HEK293 (cell line): ENCODE measurements around the gene CCDC150.

Source experiments
- HOXC10 ChIP-seq: sonication (generic); formaldehyde crosslinking; IDR thresholded peaks from 2 replicates; pipeline ENCODE4 v1.8.1; 2023; ENCODE audit warnings: mild to moderate bottlenecking, missing genetic modification reagents
- IKZF3 ChIP-seq: fragments of 450-650 bp; IDR thresholded peaks from 2 replicates; pipeline ENCODE4 v1.5.0; 2018; ENCODE audit warnings: missing biosample characterization, mild to moderate bottlenecking, missing genetic modification characterization, moderate library complexity
- KLF1 ChIP-seq: fragments of 450-650 bp; formaldehyde crosslinking; IDR thresholded peaks from 2 replicates; pipeline ENCODE4 v1.5.1; 2016; ENCODE audit warnings: missing biosample characterization, missing genetic modification characterization
- KLF8 ChIP-seq: fragments of 450-650 bp; formaldehyde crosslinking; IDR thresholded peaks from 2 replicates; pipeline ENCODE4 v1.5.1; 2016; ENCODE audit warnings: missing biosample characterization, missing genetic modification characterization
- PRDM10 ChIP-seq: fragments of 450-650 bp; formaldehyde crosslinking; IDR thresholded peaks from 2 replicates; pipeline ENCODE4 v1.5.1; 2016; ENCODE audit warnings: missing biosample characterization, missing genetic modification characterization
- RBAK ChIP-seq: fragments of 450-650 bp; formaldehyde crosslinking; IDR thresholded peaks from 2 replicates; pipeline ENCODE4 v1.5.1; 2016; ENCODE audit warnings: missing biosample characterization, missing genetic modification characterization
- REST ChIP-seq: fragments of 450-650 bp; formaldehyde crosslinking; IDR thresholded peaks from 2 replicates; pipeline ENCODE4 v1.5.1; 2016; ENCODE audit warnings: missing biosample characterization, missing genetic modification characterization
- SP3 ChIP-seq: fragments of 450-650 bp; formaldehyde crosslinking; IDR thresholded peaks from 2 replicates; pipeline ENCODE4 v1.5.1; 2016; ENCODE audit warnings: missing biosample characterization, missing genetic modification characterization
- ZBTB1 ChIP-seq: fragments of 450-650 bp; formaldehyde crosslinking; IDR thresholded peaks from 2 replicates; pipeline ENCODE4 v1.5.1; 2016; ENCODE audit warnings: missing biosample characterization, missing genetic modification characterization
- ZBTB6 ChIP-seq: fragments of 450-650 bp; formaldehyde crosslinking; IDR thresholded peaks from 2 replicates; pipeline ENCODE4 v1.5.1; 2017; ENCODE audit warnings: missing biosample characterization, missing genetic modification characterization
- ZFP3 ChIP-seq: fragments of 450-650 bp; formaldehyde crosslinking; IDR thresholded peaks from 2 replicates; pipeline ENCODE4 v1.5.1; 2016; ENCODE audit warnings: low read depth, missing biosample characterization, missing genetic modification characterization
- ZIC2 ChIP-seq: fragments of 450-650 bp; formaldehyde crosslinking; IDR thresholded peaks from 2 replicates; pipeline ENCODE4 v1.5.1; 2016; ENCODE audit warnings: missing biosample characterization, missing genetic modification characterization
- ZNF132 ChIP-seq: fragments of 450-650 bp; formaldehyde crosslinking; IDR thresholded peaks from 2 replicates; pipeline ENCODE4 v1.5.1; 2017; ENCODE audit warnings: missing biosample characterization, missing genetic modification characterization, borderline replicate concordance
- ZNF133 ChIP-seq: fragments of 450-650 bp; formaldehyde crosslinking; IDR thresholded peaks from 2 replicates; pipeline ENCODE4 v1.5.1; 2016; ENCODE audit warnings: missing biosample characterization, missing genetic modification characterization
- ZNF140 ChIP-seq: fragments of 450-650 bp; formaldehyde crosslinking; IDR thresholded peaks from 2 replicates; pipeline ENCODE4 v1.5.1; 2016; ENCODE audit warnings: missing biosample characterization, missing genetic modification characterization
- ZNF223 ChIP-seq: fragments of 450-650 bp; formaldehyde crosslinking; IDR thresholded peaks from 2 replicates; pipeline ENCODE4 v1.5.1; 2016; ENCODE audit warnings: missing biosample characterization, missing genetic modification characterization
- ZNF26 ChIP-seq: fragments of 450-650 bp; formaldehyde crosslinking; IDR thresholded peaks from 2 replicates; pipeline ENCODE4 v1.5.1; 2016; ENCODE audit warnings: missing biosample characterization, missing genetic modification characterization
- ZNF280D ChIP-seq: fragments of 450-650 bp; formaldehyde crosslinking; IDR thresholded peaks from 2 replicates; pipeline ENCODE4 v1.5.1; 2016; ENCODE audit warnings: missing biosample characterization, missing genetic modification characterization
- ZNF324 ChIP-seq: fragments of 450-650 bp; formaldehyde crosslinking; IDR thresholded peaks from 2 replicates; pipeline ENCODE4 v1.5.1; 2016; ENCODE audit warnings: missing biosample characterization, missing genetic modification characterization
- ZNF473 ChIP-seq: fragments of 450-650 bp; formaldehyde crosslinking; IDR thresholded peaks from 2 replicates; pipeline ENCODE4 v1.5.1; 2017; ENCODE audit warnings: missing biosample characterization, missing genetic modification characterization
- ZNF521 ChIP-seq: fragments of 450-650 bp; formaldehyde crosslinking; IDR thresholded peaks from 2 replicates; pipeline ENCODE4 v1.5.1; 2017; ENCODE audit warnings: missing biosample characterization, mild to moderate bottlenecking, missing genetic modification characterization
- ZNF530 ChIP-seq: fragments of 450-650 bp; formaldehyde crosslinking; IDR thresholded peaks from 2 replicates; pipeline ENCODE4 v1.5.1; 2016; ENCODE audit warnings: low read depth, missing biosample characterization, missing genetic modification characterization
- ZNF629 ChIP-seq: fragments of 450-650 bp; formaldehyde crosslinking; IDR thresholded peaks from 2 replicates; pipeline ENCODE4 v1.5.1; 2017; ENCODE audit warnings: missing biosample characterization, missing genetic modification characterization
- ZNF654 ChIP-seq: fragments of 450-650 bp; formaldehyde crosslinking; IDR thresholded peaks from 2 replicates; pipeline ENCODE4 v1.5.1; 2016; ENCODE audit warnings: low read depth, missing biosample characterization, missing genetic modification characterization
- ZNF677 ChIP-seq: fragments of 450-650 bp; IDR thresholded peaks from 2 replicates; pipeline ENCODE4 v1.5.0; 2018; ENCODE audit warnings: missing biosample characterization, mild to moderate bottlenecking, missing genetic modification characterization, moderate library complexity
- ZNF707 ChIP-seq: fragments of 450-650 bp; formaldehyde crosslinking; IDR thresholded peaks from 2 replicates; pipeline ENCODE4 v1.5.1; 2016; ENCODE audit warnings: missing biosample characterization, missing genetic modification characterization
- ZNF843 ChIP-seq: fragments of 450-650 bp; formaldehyde crosslinking; IDR thresholded peaks from 2 replicates; pipeline ENCODE4 v1.5.1; 2016; ENCODE audit warnings: missing biosample characterization, missing genetic modification characterization
- ZSCAN16 ChIP-seq: fragments of 450-650 bp; formaldehyde crosslinking; IDR thresholded peaks from 2 replicates; pipeline ENCODE4 v1.5.1; 2016; ENCODE audit warnings: missing biosample characterization, missing genetic modification characterization

The CCDC150 gene

GRCh38 chr2:196639180-196640030 lies at the start of gene CCDC150 (continued):
- TF ChIP-seq REST (0 out of 2 replicates have a peak, but pooled peaks have one; percentile 22), ZNF521 (no peak), ZBTB6 (no peak), ZNF473 (tag by site-specific recombination) (no peak), ZNF654 (tag by site-specific recombination) (no peak), KLF1 (tag by site-specific recombination) (no peak), ZNF223 (tag by site-specific recombination) (no peak), ZBTB1 (tag by site-specific recombination) (no peak), ZNF843 (tag by site-specific recombination) (peak; percentile 38; the same call in 1 of the 2 replicates), ZNF26 (tag by site-specific recombination) (no peak), ZNF324 (tag by site-specific recombination) (no peak; the same call in 1 of the 2 replicates), ZNF629 (tag by site-specific recombination) (peak; percentile 50; the same call in 1 of the 2 replicates), ZFP3 (no peak), PRDM10 (peak; percentile 60), HOXC10 (CRISPR knock-in tag) (no peak), ZIC2 (tag by site-specific recombination) (peak; percentile 33; the same call in 1 of the 2 replicates), IKZF3 (tag by site-specific recombination) (no peak; the same call in 1 of the 2 replicates), ZNF677 (no peak), KLF8 (tag by site-specific recombination) (peak; percentile 68; the same call in 1 of the 2 replicates), ZNF280D (tag by site-specific recombination) (no peak), ZSCAN16 (tag by site-specific recombination) (no peak), RBAK (no peak), ZNF707 (tag by site-specific recombination) (no peak), ZNF133 (tag by site-specific recombination) (no peak), ZNF132 (tag by site-specific recombination) (no peak), ZNF530 (tag by site-specific recombination) (no peak), ZNF140 (tag by site-specific recombination) (no peak), SP3 (peak; percentile 79)
